Glutamatergic neuron (in vitro differentiated cells): Measurements from ENCODE around the gene GAS2L1. TPM values are rescaled to one million over a fixed set of nuclear protein-coding genes. Genes with fewer than 3 reads are reported as not detected.

Source experiments
- DNase-seq: peaks from one replicate; pipeline ENCODE4 v3.0.0; 2022
- H3K27ac Mint-ChIP-seq: one replicate; pipeline ENCODE4 v1.8.0; 2020; ENCODE audit warnings: mild to moderate bottlenecking, mixed read lengths, inconsistent platforms; ENCODE audit not compliant: unreplicated experiment
- H3K27me3 Mint-ChIP-seq: one replicate; pipeline ENCODE4 v1.8.0; 2020; ENCODE audit warnings: mild to moderate bottlenecking, moderate library complexity, mixed read lengths, inconsistent platforms; ENCODE audit not compliant: unreplicated experiment
- H3K36me3 Mint-ChIP-seq: one replicate; pipeline ENCODE4 v1.8.0; 2020; ENCODE audit warnings: mild to moderate bottlenecking, mixed read lengths, inconsistent platforms; ENCODE audit not compliant: unreplicated experiment
- H3K4me1 Mint-ChIP-seq: one replicate; pipeline ENCODE4 v1.8.0; 2020; ENCODE audit warnings: mild to moderate bottlenecking, low read depth, mixed read lengths, inconsistent platforms; ENCODE audit not compliant: unreplicated experiment
- H3K4me3 Mint-ChIP-seq: one replicate; pipeline ENCODE4 v1.8.0; 2020; ENCODE audit warnings: mild to moderate bottlenecking, mixed read lengths, inconsistent platforms; ENCODE audit not compliant: unreplicated experiment
- H3K9me3 Mint-ChIP-seq: one replicate; pipeline ENCODE4 v1.8.0; 2020; ENCODE audit warnings: mild to moderate bottlenecking, moderate library complexity, mixed read lengths, inconsistent platforms; ENCODE audit not compliant: unreplicated experiment
- total RNA-seq: library from RNA; stranded (reverse); fragmentation: NEBNext Ultra II Directional; extraction: Animal tissue kit (Norgen Biotek cat#: 25700); gene quantifications from one replicate; pipeline ENCODE4 v1.2.1, GENCODE V29; 2021; ENCODE audit not compliant: unreplicated experiment
- TF ChIP-seq, protein P1 (sequence below): fragments of 200-600 bp; sonication (generic); IDR thresholded peaks from one replicate; pipeline ENCODE4 v1.5.0; 2021; ENCODE audit not compliant: partially characterized antibody, unreplicated experiment

GAS2L1 gene
- total RNA-seq, 1 donor from 2014 or later: 10.3 TPM

GRCh38 chr22:29309332-29310064 lies 3.0 kb downstream of the GAS2L1 start:
- no peak overlapping the region for H3K4me3 Mint-ChIP-seq
- peaks cover 13% of the 10 kb centered on the region for H3K27me3 Mint-ChIP-seq
- TF ChIP-seq, protein P1, sequence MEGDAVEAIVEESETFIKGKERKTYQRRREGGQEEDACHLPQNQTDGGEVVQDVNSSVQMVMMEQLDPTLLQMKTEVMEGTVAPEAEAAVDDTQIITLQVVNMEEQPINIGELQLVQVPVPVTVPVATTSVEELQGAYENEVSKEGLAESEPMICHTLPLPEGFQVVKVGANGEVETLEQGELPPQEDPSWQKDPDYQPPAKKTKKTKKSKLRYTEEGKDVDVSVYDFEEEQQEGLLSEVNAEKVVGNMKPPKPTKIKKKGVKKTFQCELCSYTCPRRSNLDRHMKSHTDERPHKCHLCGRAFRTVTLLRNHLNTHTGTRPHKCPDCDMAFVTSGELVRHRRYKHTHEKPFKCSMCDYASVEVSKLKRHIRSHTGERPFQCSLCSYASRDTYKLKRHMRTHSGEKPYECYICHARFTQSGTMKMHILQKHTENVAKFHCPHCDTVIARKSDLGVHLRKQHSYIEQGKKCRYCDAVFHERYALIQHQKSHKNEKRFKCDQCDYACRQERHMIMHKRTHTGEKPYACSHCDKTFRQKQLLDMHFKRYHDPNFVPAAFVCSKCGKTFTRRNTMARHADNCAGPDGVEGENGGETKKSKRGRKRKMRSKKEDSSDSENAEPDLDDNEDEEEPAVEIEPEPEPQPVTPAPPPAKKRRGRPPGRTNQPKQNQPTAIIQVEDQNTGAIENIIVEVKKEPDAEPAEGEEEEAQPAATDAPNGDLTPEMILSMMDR: no peak
- H3K9me3 Mint-ChIP-seq: peaks cover 10% of the 10 kb centered on the region
- no peak for DNase-seq
- H3K27ac Mint-ChIP-seq: no peak overlapping the region
- peaks cover 6% of the 10 kb centered on the region for H3K36me3 Mint-ChIP-seq
- peaks cover 12% of the 10 kb centered on the region for H3K4me1 Mint-ChIP-seq

- Mint-ChIP-seq H3K27me3 (peaks cover 14% of the 10 kb centered on the region), H3K4me3 (no peak overlapping the region), H3K36me3 (peaks cover 6% of the 10 kb centered on the region), H3K27ac (no peak overlapping the region), H3K9me3 (peaks cover 7% of the 10 kb centered on the region), H3K4me1 (peaks cover 13% of the 10 kb centered on the region)
- no peak for DNase-seq
- TF ChIP-seq, protein P1: no peak
These were observed 3.8 kb downstream of the GAS2L1 start for GRCh38 chr22:29310065-29310862.

DNA sequence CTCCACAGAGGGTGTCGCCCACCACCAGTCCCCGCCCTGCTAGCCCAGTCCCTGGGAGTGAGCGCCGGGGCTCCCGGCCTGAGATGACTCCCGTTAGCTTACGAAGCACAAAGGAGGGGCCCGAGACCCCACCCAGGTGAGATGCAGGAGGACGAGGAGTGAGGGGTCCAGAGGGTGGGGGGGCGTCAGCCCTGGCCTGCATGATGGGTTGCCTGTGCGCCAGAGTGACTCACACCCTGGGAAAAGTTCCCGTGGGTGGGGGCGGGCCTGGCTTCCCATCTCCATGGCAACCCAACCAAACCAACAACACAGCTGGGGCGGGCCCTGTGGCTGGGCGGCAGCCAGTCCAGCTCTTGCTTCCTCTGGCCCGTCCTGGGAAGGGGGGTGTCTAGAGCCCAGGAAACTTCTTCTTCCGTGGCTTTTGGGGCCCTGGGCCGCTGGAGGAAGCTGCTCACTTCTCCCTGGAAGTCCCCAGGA lies 4.5 kb downstream of the GAS2L1 start:
- peaks cover 14% of the 10 kb centered on the region for H3K27me3 Mint-ChIP-seq
- H3K27ac Mint-ChIP-seq: no peak overlapping the region
- peaks cover 13% of the 10 kb centered on the region for H3K4me1 Mint-ChIP-seq
- TF ChIP-seq, protein P1: no peak
- DNase-seq: peak; percentile 71
- H3K4me3 Mint-ChIP-seq: no peak overlapping the region
- peaks cover 6% of the 10 kb centered on the region for H3K36me3 Mint-ChIP-seq
- H3K9me3 Mint-ChIP-seq: peaks cover 5% of the 10 kb centered on the region

- Mint-ChIP-seq H3K27me3 (peaks cover 16% of the 10 kb centered on the region), H3K4me1 (peaks cover 13% of the 10 kb centered on the region), H3K27ac (no peak overlapping the region), H3K4me3 (peak overlapping the region; percentile 61), H3K36me3 (peaks cover 9% of the 10 kb centered on the region), H3K9me3 (peaks cover 7% of the 10 kb centered on the region)
- no peak for DNase-seq
- TF ChIP-seq, protein P1: no peak
These were observed 5.2 kb downstream of the GAS2L1 start for GRCh38 chr22:29311464-29312217.
